Measurements from ENCODE around the gene SLC6A12. TPM values are rescaled to one million over a fixed set of nuclear protein-coding genes. Genes with fewer than 3 reads are reported as not detected.

Gene SLC6A12
- polyA plus RNA-seq (0.32 TPM in 1 of 3 replicates, not detected in the others), polyA minus RNA-seq (0.07 TPM in 1 of 3 replicates, not detected in the others)
- polyA plus RNA-seq (2011; ENCODE audit: low read depth): not detected
- 0.10 and 0.11 TPM in 2 replicates for polyA plus RNA-seq (2011; cell fraction: cytosol; rRNA removed)
- 0.49 and 0.96 TPM in 2 replicates for polyA plus RNA-seq (2011; cell fraction: nucleus; rRNA removed)
- not detected in 2 replicates for polyA plus RNA-seq (2012; ENCODE audit: low replicate concordance)
- not detected for polyA minus RNA-seq (2011; cell fraction: cytosol; rRNA and poly(A)+ RNA removed)
- polyA minus RNA-seq (2011; cell fraction: nucleus; rRNA and poly(A)+ RNA removed): not detected in 2 replicates

DNA sequence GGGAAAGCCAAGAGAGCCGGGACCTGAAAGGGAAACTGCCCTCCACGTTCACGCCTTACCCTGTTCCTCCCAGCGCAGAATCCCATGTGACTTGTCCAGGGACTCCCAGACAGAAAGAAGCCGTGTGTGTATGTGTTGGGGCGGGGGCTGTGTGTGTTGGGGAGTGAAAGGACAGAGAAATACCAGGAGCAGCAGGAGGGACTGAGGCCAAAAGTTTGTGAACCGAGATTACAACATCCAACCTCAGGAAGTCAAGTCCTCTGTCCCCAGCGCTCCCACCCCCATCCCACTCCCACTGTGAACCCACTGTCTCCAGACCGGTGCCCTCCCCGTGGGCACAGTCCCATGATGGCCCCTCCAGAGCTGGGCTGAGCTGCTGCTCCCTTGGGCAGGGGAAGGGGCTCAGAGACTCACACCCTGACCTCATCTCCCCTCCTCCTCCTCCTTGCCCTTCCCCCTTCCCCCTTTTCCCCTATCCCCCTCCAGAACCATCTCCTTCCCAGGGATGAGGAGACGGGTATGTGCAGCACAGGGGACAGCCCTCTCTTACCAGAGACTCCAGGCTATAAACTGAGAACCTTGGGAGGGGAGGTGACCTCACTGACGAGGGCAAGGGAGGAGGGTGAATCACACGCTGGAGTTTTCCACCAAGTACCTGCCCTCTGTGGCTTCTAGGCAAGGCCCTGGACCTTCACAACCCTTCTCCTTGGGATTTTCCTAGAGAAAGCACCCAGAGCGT, at the start of gene SLC6A12:
SLC6A12 (minus strand) TSS at position 155 of the 739 bp plus-strand sequence. CDS start 4,171 bp downstream, outside the sequence.
- Histone ChIP-seq H2AFZ (ENCODE audit: control insufficient read depth, low read length) (no peak within 1 kb of the TSS), H3K9me1 (ENCODE audit: control insufficient read depth, extremely low read depth, insufficient read depth, low read length) (no peaks in the 10 kb centered on the region), H3K27me3 (ENCODE audit: control insufficient read depth, extremely low read depth, insufficient read depth, low read length) (peaks cover 39% of the 10 kb centered on the region), H3K27ac (ENCODE audit: control insufficient read depth, insufficient read depth, low read length) (no peak within 1 kb of the TSS), H3K4me1 (ENCODE audit: control insufficient read depth, extremely low read depth, insufficient read depth, low read length) (no peaks in the 10 kb centered on the region), H3K4me2 (ENCODE audit: control insufficient read depth, extremely low read depth, insufficient read depth, low read depth, low read length) (no peak within 1 kb of the TSS), H4K20me1 (ENCODE audit: control insufficient read depth, extremely low read depth, insufficient read depth, low read length) (no peaks in the 10 kb centered on the region), H3K9ac (ENCODE audit: control insufficient read depth, extremely low read depth, insufficient read depth, low read length) (no peak within 1 kb of the TSS), H3K4me3 (ENCODE audit: control insufficient read depth in 2 of 3, extremely low read depth in 1 of 3, insufficient read depth in 2 of 3, low read depth in 1 of 3, low read length in 3 of 3) (no peak within 1 kb of the TSS), H3K36me3 (ENCODE audit: control insufficient read depth in 2 of 2, extremely low read depth in 1 of 2, insufficient read depth in 2 of 2, low read length in 2 of 2) (no peaks in the 10 kb centered on the region), H3K9me3 (ENCODE audit: control insufficient read depth, low read depth, low read length) (no peaks in the 10 kb centered on the region), H3K79me2 (ENCODE audit: control insufficient read depth, insufficient read depth, low read length) (no peaks in the 10 kb centered on the region)
- TF ChIP-seq EZH2 (IDR thresholded peaks at IDR 0.05; ENCODE audit: low read length): no peak
- TF ChIP-seq, protein P1, sequence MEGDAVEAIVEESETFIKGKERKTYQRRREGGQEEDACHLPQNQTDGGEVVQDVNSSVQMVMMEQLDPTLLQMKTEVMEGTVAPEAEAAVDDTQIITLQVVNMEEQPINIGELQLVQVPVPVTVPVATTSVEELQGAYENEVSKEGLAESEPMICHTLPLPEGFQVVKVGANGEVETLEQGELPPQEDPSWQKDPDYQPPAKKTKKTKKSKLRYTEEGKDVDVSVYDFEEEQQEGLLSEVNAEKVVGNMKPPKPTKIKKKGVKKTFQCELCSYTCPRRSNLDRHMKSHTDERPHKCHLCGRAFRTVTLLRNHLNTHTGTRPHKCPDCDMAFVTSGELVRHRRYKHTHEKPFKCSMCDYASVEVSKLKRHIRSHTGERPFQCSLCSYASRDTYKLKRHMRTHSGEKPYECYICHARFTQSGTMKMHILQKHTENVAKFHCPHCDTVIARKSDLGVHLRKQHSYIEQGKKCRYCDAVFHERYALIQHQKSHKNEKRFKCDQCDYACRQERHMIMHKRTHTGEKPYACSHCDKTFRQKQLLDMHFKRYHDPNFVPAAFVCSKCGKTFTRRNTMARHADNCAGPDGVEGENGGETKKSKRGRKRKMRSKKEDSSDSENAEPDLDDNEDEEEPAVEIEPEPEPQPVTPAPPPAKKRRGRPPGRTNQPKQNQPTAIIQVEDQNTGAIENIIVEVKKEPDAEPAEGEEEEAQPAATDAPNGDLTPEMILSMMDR (optimal IDR thresholded peaks at IDR 0.05 in 1 of 3, IDR thresholded peaks at IDR 0.05 in 1 of 3, conservative IDR thresholded peaks at IDR 0.05 in 1 of 3; ENCODE audit: extremely low read depth in 1 of 3, insufficient read depth in 2 of 3, low read length in 3 of 3): no peak
- dilution Hi-C loops (cut with MboI; ENCODE audit: extremely low pct_ligation_motif_present, low sequenced_read_pairs): no loop called here
- FAIRE-seq (no peak), DNase-seq (ENCODE audit: low read depth, low spot score) (no peak)

DNA sequence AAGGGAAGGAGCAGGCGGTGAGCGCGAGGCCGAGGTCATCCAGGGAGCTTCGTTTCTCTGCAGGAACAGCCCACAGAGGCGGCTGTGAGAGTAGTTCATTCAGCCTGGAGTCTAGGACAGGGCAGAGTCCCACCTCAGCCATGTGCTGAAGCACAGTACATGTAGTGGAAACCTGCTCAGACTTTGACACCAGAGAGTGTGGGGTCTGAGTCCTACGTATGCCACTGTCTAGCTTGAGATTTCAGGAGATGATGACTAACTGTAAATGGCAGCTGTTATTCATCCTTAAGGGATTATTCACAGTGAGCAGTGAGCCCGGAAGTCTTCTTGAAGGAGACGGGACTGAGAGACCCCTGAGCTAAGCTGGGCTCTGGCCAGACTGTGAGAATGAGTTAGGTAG, 49.6 kb upstream of the SLC6A12 start:
- Histone ChIP-seq H3K79me2 (ENCODE audit: control insufficient read depth, insufficient read depth, low read length) (no peaks in the 10 kb centered on the region), H3K27me3 (ENCODE audit: control insufficient read depth, extremely low read depth, insufficient read depth, low read length) (peaks cover 22% of the 10 kb centered on the region), H3K4me2 (ENCODE audit: control insufficient read depth, extremely low read depth, insufficient read depth, low read depth, low read length) (no peak overlapping the region), H3K27ac (ENCODE audit: control insufficient read depth, insufficient read depth, low read length) (no peak overlapping the region), H3K4me1 (ENCODE audit: control insufficient read depth, extremely low read depth, insufficient read depth, low read length) (no peaks in the 10 kb centered on the region), H3K9ac (ENCODE audit: control insufficient read depth, extremely low read depth, insufficient read depth, low read length) (no peak overlapping the region), H3K36me3 (ENCODE audit: control insufficient read depth in 2 of 2, extremely low read depth in 1 of 2, insufficient read depth in 2 of 2, low read length in 2 of 2) (no peaks in the 10 kb centered on the region), H2AFZ (ENCODE audit: control insufficient read depth, low read length) (no peak overlapping the region), H3K9me3 (ENCODE audit: control insufficient read depth, low read depth, low read length) (no peaks in the 10 kb centered on the region), H4K20me1 (ENCODE audit: control insufficient read depth, extremely low read depth, insufficient read depth, low read length) (no peaks in the 10 kb centered on the region), H3K9me1 (ENCODE audit: control insufficient read depth, extremely low read depth, insufficient read depth, low read length) (no peaks in the 10 kb centered on the region), H3K4me3 (ENCODE audit: control insufficient read depth in 2 of 3, extremely low read depth in 1 of 3, insufficient read depth in 2 of 3, low read depth in 1 of 3, low read length in 3 of 3) (no peak overlapping the region)
- dilution Hi-C loops (cut with MboI; ENCODE audit: extremely low pct_ligation_motif_present, low sequenced_read_pairs): no loop called here
- FAIRE-seq (no peak), DNase-seq (ENCODE audit: low read depth, low spot score) (no peak)
- TF ChIP-seq EZH2 (IDR thresholded peaks at IDR 0.05; ENCODE audit: low read length): no peak
- TF ChIP-seq, protein P1 (optimal IDR thresholded peaks at IDR 0.05 in 1 of 3, IDR thresholded peaks at IDR 0.05 in 1 of 3, conservative IDR thresholded peaks at IDR 0.05 in 1 of 3; ENCODE audit: extremely low read depth in 1 of 3, insufficient read depth in 2 of 3, low read length in 3 of 3): no peak
